ENCODE data around the gene MPPED1.

MPPED1 gene

GRCh38 chr22:43411040-43411868 lies 560 bp upstream of the MPPED1 start:
- no peak for DNase-seq (ENCODE audit: low read depth in 2 of 2)

- DNase-seq (ENCODE audit: low read depth in 2 of 2): no peak
Measured at GRCh38 chr22:43412808-43413795, 1.3 kb downstream of the MPPED1 start.

GRCh38 chr22:43413826-43414225 lies 2.0 kb downstream of the MPPED1 start:
- no peak for DNase-seq (ENCODE audit: low read depth in 2 of 2)

- DNase-seq (ENCODE audit: low read depth in 2 of 2): no peak
Measured at GRCh38 chr22:43415681-43416080, 3.9 kb downstream of the MPPED1 start.

- no peak for DNase-seq (ENCODE audit: low read depth in 2 of 2)
Measured at GRCh38 chr22:43417555-43417954, 5.7 kb downstream of the MPPED1 start.

- no peak for DNase-seq (ENCODE audit: low read depth in 2 of 2)
Measured at GRCh38 chr22:43418079-43418825, 6.4 kb downstream of the MPPED1 start.

GRCh38 chr22:43419371-43420080 lies 7.7 kb downstream of the MPPED1 start:
- DNase-seq (ENCODE audit: low read depth in 2 of 2): no peak

GRCh38 chr22:43421046-43421665 lies 9.3 kb downstream of the MPPED1 start:
- no peak for DNase-seq (ENCODE audit: low read depth in 2 of 2)

GRCh38 chr22:43421914-43422615 lies 10.3 kb downstream of the MPPED1 start:
- DNase-seq (ENCODE audit: low read depth in 2 of 2): no peak

- DNase-seq (ENCODE audit: low read depth in 2 of 2): no peak
Measured at GRCh38 chr22:43423046-43423445, 11.2 kb downstream of the MPPED1 start.

- no peak for DNase-seq (ENCODE audit: low read depth in 2 of 2)
Measured at GRCh38 chr22:43424201-43424600, 12.4 kb downstream of the MPPED1 start.

GRCh38 chr22:43424666-43425630 lies 13.1 kb downstream of the MPPED1 start:
- no peak for DNase-seq (ENCODE audit: low read depth in 2 of 2)

- DNase-seq (ENCODE audit: low read depth in 2 of 2): no peak
Measured at GRCh38 chr22:43425976-43426785, 14.4 kb downstream of the MPPED1 start.

- no peak for DNase-seq (ENCODE audit: low read depth in 2 of 2)
Measured at GRCh38 chr22:43426816-43427215, 15.0 kb downstream of the MPPED1 start.

GRCh38 chr22:43427296-43428004 lies 15.6 kb downstream of the MPPED1 start:
- no peak for DNase-seq (ENCODE audit: low read depth in 2 of 2)

- DNase-seq (ENCODE audit: low read depth in 2 of 2): no peak
Measured at GRCh38 chr22:43428005-43428485, 16.2 kb downstream of the MPPED1 start.

- DNase-seq (ENCODE audit: low read depth in 2 of 2): no peak
Measured at GRCh38 chr22:43428521-43428920, 16.7 kb downstream of the MPPED1 start.

Measured in stimulated activated CD8-positive, alpha-beta memory T cell treated with anti-CD3 and anti-CD28 coated beads, Interleukin-15, amount 100 ng/mL, for 48 hours (primary cell).